ENCODE results near the gene TBC1D22A. TPM values are rescaled to one million over a fixed set of nuclear protein-coding genes. Genes with fewer than 3 reads are reported as not detected.

The TBC1D22A gene
- total RNA-seq, 6 experiments from 2014 or later, result 20.4 to 24.1 (median 22.2) TPM

GRCh38 chr22:46843821-46844255 is 81.4 kb downstream of the TBC1D22A start:
- H3K36me3 Mint-ChIP-seq (ENCODE audit: low read depth), result 0 out of 2 replicates have a peak, but pooled peaks cover 9% of the 10 kb centered on the region
- peak overlapping the region; percentile 51 for H3K27ac Mint-ChIP-seq
- peaks cover 68% of the 10 kb centered on the region for H3K4me1 Mint-ChIP-seq (ENCODE audit: low read depth)
- DNase-seq, result peak; percentile 55
- H3K4me3 Mint-ChIP-seq, result 0 out of 2 replicates have a peak overlapping the region, but pooled peaks have one; percentile 3
- no peak for TF ChIP-seq CTCF (IDR thresholded peaks at IDR 0.05)
- H3K27me3 Mint-ChIP-seq (ENCODE audit: insufficient read depth), result no peaks in the 10 kb centered on the region; the same call in none of the 2 replicates
- no peaks in the 10 kb centered on the region for H3K9me3 Mint-ChIP-seq

GRCh38 chr22:46844606-46845210 is 82.3 kb downstream of the TBC1D22A start:
- Mint-ChIP-seq H3K4me1 (ENCODE audit: low read depth) (peaks cover 71% of the 10 kb centered on the region), H3K36me3 (ENCODE audit: low read depth) (0 out of 2 replicates have a peak, but pooled peaks cover 9% of the 10 kb centered on the region), H3K27ac (peak overlapping the region; percentile 52), H3K27me3 (ENCODE audit: insufficient read depth) (no peaks in the 10 kb centered on the region; the same call in none of the 2 replicates), H3K9me3 (no peaks in the 10 kb centered on the region), H3K4me3 (peak overlapping the region; percentile 54; the same call in 1 of the 2 replicates)
- TF ChIP-seq CTCF (IDR thresholded peaks at IDR 0.05), result no peak
- no peak for DNase-seq

- Mint-ChIP-seq H3K4me1 (ENCODE audit: low read depth) (peaks cover 71% of the 10 kb centered on the region), H3K9me3 (no peaks in the 10 kb centered on the region), H3K27ac (peak overlapping the region; percentile 27), H3K36me3 (ENCODE audit: low read depth) (0 out of 2 replicates have a peak, but pooled peaks cover 9% of the 10 kb centered on the region), H3K27me3 (ENCODE audit: insufficient read depth) (no peaks in the 10 kb centered on the region; the same call in none of the 2 replicates), H3K4me3 (peak overlapping the region; percentile 54; the same call in 1 of the 2 replicates)
- peak; percentile 72 for TF ChIP-seq CTCF (IDR thresholded peaks at IDR 0.05)
- DNase-seq, result peak; percentile 8
Measured at GRCh38 chr22:46845296-46846149, 83.1 kb downstream of the TBC1D22A start.

- Mint-ChIP-seq H3K27me3 (ENCODE audit: insufficient read depth) (no peaks in the 10 kb centered on the region; the same call in none of the 2 replicates), H3K27ac (peak overlapping the region; percentile 27), H3K4me3 (no peak overlapping the region), H3K36me3 (ENCODE audit: low read depth) (0 out of 2 replicates have a peak, but pooled peaks cover 9% of the 10 kb centered on the region), H3K4me1 (ENCODE audit: low read depth) (peaks cover 63% of the 10 kb centered on the region), H3K9me3 (no peaks in the 10 kb centered on the region)
- no peak for TF ChIP-seq CTCF (IDR thresholded peaks at IDR 0.05)
- peak; percentile 12 for DNase-seq
Measured at GRCh38 chr22:46846150-46846831, 83.8 kb downstream of the TBC1D22A start.

- no peaks in the 10 kb centered on the region for H3K9me3 Mint-ChIP-seq
- no peak for TF ChIP-seq CTCF (IDR thresholded peaks at IDR 0.05)
- H3K36me3 Mint-ChIP-seq (ENCODE audit: low read depth), result 0 out of 2 replicates have a peak, but pooled peaks cover 9% of the 10 kb centered on the region
- H3K27me3 Mint-ChIP-seq (ENCODE audit: insufficient read depth), result no peaks in the 10 kb centered on the region; the same call in none of the 2 replicates
- H3K27ac Mint-ChIP-seq, result no peak overlapping the region; the same call in 1 of the 2 replicates
- DNase-seq, result no peak
- H3K4me3 Mint-ChIP-seq, result no peak overlapping the region
- H3K4me1 Mint-ChIP-seq (ENCODE audit: low read depth), result peaks cover 58% of the 10 kb centered on the region
Measured at GRCh38 chr22:46846832-46847355, 84.4 kb downstream of the TBC1D22A start.

All from HFFc6 (cell line).